Measurements from ENCODE around the gene PCGF5.

Gene PCGF5

DNA sequence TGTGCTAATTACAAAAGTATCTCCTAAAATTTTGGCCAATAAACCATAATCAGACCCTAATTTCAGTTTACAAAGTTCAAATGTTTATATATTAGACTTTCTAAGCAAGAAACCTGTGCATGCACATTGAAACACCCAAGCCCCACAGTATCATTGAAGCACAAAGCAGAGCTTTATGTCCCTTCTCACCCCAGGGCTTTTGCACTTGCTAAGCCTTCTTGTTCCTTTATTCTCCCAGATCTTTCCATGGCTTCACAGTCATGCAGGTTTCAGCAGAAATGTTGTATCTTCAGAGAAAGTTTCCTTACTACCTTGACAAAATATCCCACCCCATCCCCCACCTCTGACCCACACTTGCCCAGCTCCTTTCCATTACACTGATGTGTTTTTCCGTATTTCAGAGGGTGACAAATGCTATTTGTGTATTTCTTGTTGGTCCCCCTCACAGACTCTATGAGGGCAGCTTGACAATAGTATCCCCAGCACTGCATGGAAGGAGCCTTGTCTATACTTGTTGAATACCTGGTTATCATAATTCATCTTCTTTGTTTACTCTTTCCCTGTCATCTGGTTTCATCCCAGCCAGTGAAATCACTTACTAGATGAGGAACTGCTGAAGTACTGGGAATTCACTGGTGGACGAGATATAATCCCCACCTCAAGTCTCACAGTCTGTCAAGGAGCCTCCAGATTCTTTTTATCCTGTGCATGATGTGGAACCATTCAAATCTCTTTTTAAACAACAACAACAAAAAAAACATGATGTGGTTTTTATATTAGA is 24.0 kb upstream of the PCGF5 start:
- Histone ChIP-seq H3K9me3 (ENCODE audit: insufficient read depth, low read depth, low read length) (no peaks in the 10 kb centered on the region), H3K9ac (ENCODE audit: low read depth, low read length) (no peak overlapping the region), H3K4me1 (ENCODE audit: insufficient read depth, low read length) (no peaks in the 10 kb centered on the region), H3K27ac (ENCODE audit: low read depth, low read length) (no peak overlapping the region), H3K36me3 (ENCODE audit: insufficient read depth, low read length) (no peaks in the 10 kb centered on the region), H3K4me3 (ENCODE audit: low read length) (no peak overlapping the region), H3K27me3 (ENCODE audit: insufficient read depth, low read length) (no peaks in the 10 kb centered on the region)
- WGBS, result 90% methylated on average over 1 of the region's 2 CpGs

DNA sequence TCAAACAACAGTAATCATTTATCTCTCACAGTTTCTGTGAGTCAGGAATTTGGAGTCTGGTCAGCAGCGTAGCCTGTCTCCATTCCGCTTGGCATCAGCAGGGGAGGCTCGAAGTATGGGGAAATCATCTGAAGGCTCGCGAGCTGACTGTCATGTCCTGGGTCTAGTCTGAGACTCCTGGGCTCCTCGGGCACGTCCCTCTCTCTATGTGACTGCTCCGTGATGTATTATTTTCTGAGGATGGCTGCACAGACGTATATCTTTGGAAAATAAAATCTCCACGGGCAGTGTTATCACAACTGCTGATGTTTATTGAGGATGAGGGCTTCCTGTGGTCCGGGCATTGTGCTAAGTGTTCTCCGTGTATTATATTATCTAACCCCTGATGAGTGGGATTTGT is 23.3 kb upstream of the PCGF5 start:
- H3K27ac ChIP-seq (ENCODE audit: low read depth, low read length), result no peak overlapping the region
- H3K27me3 ChIP-seq (ENCODE audit: insufficient read depth, low read length), result no peaks in the 10 kb centered on the region
- no peaks in the 10 kb centered on the region for H3K4me1 ChIP-seq (ENCODE audit: insufficient read depth, low read length)
- 87% methylated on average over 12 of the region's 12 CpGs for WGBS
- no peak overlapping the region for H3K9ac ChIP-seq (ENCODE audit: low read depth, low read length)
- no peak overlapping the region for H3K4me3 ChIP-seq (ENCODE audit: low read length)
- no peaks in the 10 kb centered on the region for H3K9me3 ChIP-seq (ENCODE audit: insufficient read depth, low read depth, low read length)
- H3K36me3 ChIP-seq (ENCODE audit: insufficient read depth, low read length), result no peaks in the 10 kb centered on the region

GRCh38 chr10:91198781-91199180 is 21.7 kb upstream of the PCGF5 start:
- Histone ChIP-seq H3K27me3 (ENCODE audit: insufficient read depth, low read length) (no peaks in the 10 kb centered on the region), H3K4me3 (ENCODE audit: low read length) (no peak overlapping the region), H3K9me3 (ENCODE audit: insufficient read depth, low read depth, low read length) (no peaks in the 10 kb centered on the region), H3K36me3 (ENCODE audit: insufficient read depth, low read length) (no peaks in the 10 kb centered on the region), H3K4me1 (ENCODE audit: insufficient read depth, low read length) (no peaks in the 10 kb centered on the region), H3K27ac (ENCODE audit: low read depth, low read length) (no peak overlapping the region), H3K9ac (ENCODE audit: low read depth, low read length) (no peak overlapping the region)
- 100% methylated on average over 1 of the region's 1 CpG for WGBS

DNA sequence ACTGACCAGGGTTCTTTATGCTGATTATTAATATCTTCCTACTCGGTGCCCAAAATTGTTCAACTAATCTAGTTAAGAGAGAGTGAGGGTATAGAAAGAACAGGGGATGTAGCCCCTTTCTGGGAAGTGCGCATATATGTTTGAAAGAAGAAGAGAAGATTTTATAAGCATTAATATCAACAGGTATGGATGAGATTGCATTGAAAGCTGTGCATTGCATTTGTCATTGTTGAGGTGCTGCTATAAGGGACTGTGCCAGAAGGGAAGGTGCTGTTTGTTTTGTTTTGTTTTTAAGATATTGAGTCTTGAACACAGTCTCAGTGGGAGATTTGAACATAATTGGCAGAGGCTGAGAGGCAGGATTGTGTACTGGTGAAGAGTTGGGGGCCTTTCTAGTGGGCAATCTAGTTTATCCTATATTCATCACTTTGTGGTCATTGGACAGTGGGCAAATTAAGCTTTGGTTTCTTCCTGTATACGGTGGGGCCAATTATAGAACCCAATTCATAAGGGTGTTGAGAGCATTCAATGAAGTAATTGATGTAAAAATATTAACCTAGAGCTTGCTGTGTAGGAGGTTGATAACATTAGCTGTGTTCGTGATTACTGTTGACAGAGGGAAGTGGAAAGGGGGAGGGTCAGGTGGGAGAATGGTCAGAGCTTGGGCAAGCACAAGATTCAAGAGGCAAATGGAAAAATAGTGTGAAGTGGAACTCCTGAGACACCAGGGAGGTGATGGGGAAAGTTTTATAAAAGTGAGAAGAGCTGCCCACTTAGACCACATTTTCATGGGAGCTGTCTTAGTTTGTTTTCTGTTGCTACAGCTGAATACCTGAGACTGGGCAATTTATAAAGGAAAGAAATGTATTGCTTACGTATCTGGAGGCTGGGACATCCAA is 19.9 kb upstream of the PCGF5 start:
- WGBS, result 71% methylated on average over 5 of the region's 5 CpGs
- H3K27me3 ChIP-seq (ENCODE audit: insufficient read depth, low read length), result no peaks in the 10 kb centered on the region
- H3K9ac ChIP-seq (ENCODE audit: low read depth, low read length), result no peak overlapping the region
- H3K4me3 ChIP-seq (ENCODE audit: low read length), result no peak overlapping the region
- H3K36me3 ChIP-seq (ENCODE audit: insufficient read depth, low read length), result no peaks in the 10 kb centered on the region
- H3K9me3 ChIP-seq (ENCODE audit: insufficient read depth, low read depth, low read length), result no peaks in the 10 kb centered on the region
- peaks cover 12% of the 10 kb centered on the region for H3K4me1 ChIP-seq (ENCODE audit: insufficient read depth, low read length)
- no peak overlapping the region for H3K27ac ChIP-seq (ENCODE audit: low read depth, low read length)

DNA sequence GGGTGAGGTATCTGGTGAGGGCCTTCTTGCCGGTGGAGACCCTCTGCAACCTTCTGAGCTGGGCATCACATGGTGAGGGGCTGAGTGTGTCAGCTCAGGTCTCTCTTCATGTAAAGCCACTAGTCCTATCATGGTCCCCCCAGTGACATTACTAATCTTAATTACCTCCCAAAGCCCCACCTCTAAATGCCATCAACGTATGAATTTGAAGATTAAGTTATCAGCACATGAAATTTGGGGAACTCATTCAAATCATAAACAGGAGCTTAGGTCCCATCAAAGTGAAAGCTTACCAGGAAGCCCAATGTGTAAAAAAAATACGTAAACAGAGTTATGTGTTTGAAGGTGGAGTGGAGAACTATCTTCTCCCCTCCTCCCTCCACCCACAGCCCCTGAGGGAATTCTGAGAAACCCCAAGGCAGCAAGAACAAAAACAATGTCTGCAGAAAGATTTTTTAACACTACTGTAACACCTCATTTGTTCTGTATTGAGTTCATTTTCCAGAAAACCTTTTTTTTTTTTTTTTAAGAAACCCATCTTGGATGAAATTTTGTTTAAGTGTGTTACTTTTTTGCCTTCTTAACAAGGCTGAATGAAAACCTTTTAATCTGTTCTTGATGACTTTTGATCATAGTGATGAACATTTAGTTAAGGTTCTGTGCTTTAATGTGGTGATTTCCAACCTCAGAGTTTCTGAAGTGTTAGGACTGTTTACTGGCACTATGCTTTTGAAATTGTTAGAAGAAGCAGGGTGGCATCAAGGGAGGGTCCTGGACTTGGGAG is 19.1 kb upstream of the PCGF5 start:
- Histone ChIP-seq H3K36me3 (ENCODE audit: insufficient read depth, low read length) (no peaks in the 10 kb centered on the region), H3K9me3 (ENCODE audit: insufficient read depth, low read depth, low read length) (no peaks in the 10 kb centered on the region), H3K4me1 (ENCODE audit: insufficient read depth, low read length) (peaks cover 12% of the 10 kb centered on the region), H3K27me3 (ENCODE audit: insufficient read depth, low read length) (no peaks in the 10 kb centered on the region), H3K4me3 (ENCODE audit: low read length) (no peak overlapping the region), H3K9ac (ENCODE audit: low read depth, low read length) (no peak overlapping the region), H3K27ac (ENCODE audit: low read depth, low read length) (no peak overlapping the region)
- 93% methylated on average over 2 of the region's 3 CpGs for WGBS

GRCh38 chr10:91206427-91206826 is 14.0 kb upstream of the PCGF5 start:
- 0% methylated on average over 1 of the region's 1 CpG for WGBS
- H3K9ac ChIP-seq (ENCODE audit: low read depth, low read length), result no peak overlapping the region

GRCh38 chr10:91206837-91207474 is 13.5 kb upstream of the PCGF5 start:
- H3K9me3 ChIP-seq (ENCODE audit: insufficient read depth, low read depth, low read length), result no peaks in the 10 kb centered on the region
- no peaks in the 10 kb centered on the region for H3K27me3 ChIP-seq (ENCODE audit: insufficient read depth, low read length)
- no peak overlapping the region for H3K27ac ChIP-seq (ENCODE audit: low read depth, low read length)
- no peaks in the 10 kb centered on the region for H3K36me3 ChIP-seq (ENCODE audit: insufficient read depth, low read length)
- no peak overlapping the region for H3K4me3 ChIP-seq (ENCODE audit: low read length)
- H3K9ac ChIP-seq (ENCODE audit: low read depth, low read length), result no peak overlapping the region
- H3K4me1 ChIP-seq (ENCODE audit: insufficient read depth, low read length), result peaks cover 15% of the 10 kb centered on the region
- 84% methylated on average over 3 of the region's 3 CpGs for WGBS

More at GRCh38 chr10:91206427-91206826, 14.0 kb upstream of the PCGF5 start:
- Histone ChIP-seq H3K36me3 (ENCODE audit: insufficient read depth, low read length) (no peaks in the 10 kb centered on the region), H3K4me3 (ENCODE audit: low read length) (no peak overlapping the region), H3K27ac (ENCODE audit: low read depth, low read length) (no peak overlapping the region), H3K27me3 (ENCODE audit: insufficient read depth, low read length) (no peaks in the 10 kb centered on the region), H3K9me3 (ENCODE audit: insufficient read depth, low read depth, low read length) (no peaks in the 10 kb centered on the region), H3K4me1 (ENCODE audit: insufficient read depth, low read length) (peaks cover 15% of the 10 kb centered on the region)

- Histone ChIP-seq H3K9me3 (ENCODE audit: insufficient read depth, low read depth, low read length) (no peaks in the 10 kb centered on the region), H3K9ac (ENCODE audit: low read depth, low read length) (no peak overlapping the region), H3K4me1 (ENCODE audit: insufficient read depth, low read length) (peaks cover 15% of the 10 kb centered on the region)
These were observed 11.8 kb upstream of the PCGF5 start for GRCh38 chr10:91208642-91209041.

DNA sequence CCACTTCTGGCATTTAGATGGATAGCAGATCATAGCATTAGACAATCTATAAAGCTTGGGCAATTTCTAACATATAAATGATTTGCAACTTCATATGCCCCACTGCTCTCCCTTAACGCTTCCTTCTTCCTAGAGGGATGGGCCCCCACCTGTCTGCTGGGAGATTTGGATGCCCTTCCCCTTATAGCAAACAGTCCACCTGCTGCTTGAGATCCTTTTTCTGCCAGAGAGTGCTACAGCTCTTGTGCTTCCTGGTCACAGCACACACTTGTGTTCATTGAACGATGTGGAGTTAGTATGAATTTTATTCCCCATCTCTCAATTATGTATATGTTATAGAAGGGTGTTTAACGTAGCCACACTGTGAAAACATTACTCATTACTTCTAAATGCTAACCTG is 10.4 kb upstream of the PCGF5 start:
- H3K4me1 ChIP-seq (ENCODE audit: insufficient read depth, low read length), result peaks cover 4% of the 10 kb centered on the region; the same call in 1 of the 2 replicates
- WGBS, result 88% methylated on average over 1 of the region's 3 CpGs
- H3K27me3 ChIP-seq (ENCODE audit: insufficient read depth, low read length), result no peaks in the 10 kb centered on the region
- no peak overlapping the region for H3K9ac ChIP-seq (ENCODE audit: low read depth, low read length)
- no peak overlapping the region for H3K27ac ChIP-seq (ENCODE audit: low read depth, low read length)
- no peaks in the 10 kb centered on the region for H3K36me3 ChIP-seq (ENCODE audit: insufficient read depth, low read length)
- no peak overlapping the region for H3K4me3 ChIP-seq (ENCODE audit: low read length)
- no peaks in the 10 kb centered on the region for H3K9me3 ChIP-seq (ENCODE audit: insufficient read depth, low read depth, low read length)

More at GRCh38 chr10:91208642-91209041, 11.8 kb upstream of the PCGF5 start:
- Histone ChIP-seq H3K36me3 (ENCODE audit: insufficient read depth, low read length) (no peaks in the 10 kb centered on the region), H3K4me3 (ENCODE audit: low read length) (no peak overlapping the region), H3K27ac (ENCODE audit: low read depth, low read length) (no peak overlapping the region), H3K27me3 (ENCODE audit: insufficient read depth, low read length) (no peaks in the 10 kb centered on the region)

- Histone ChIP-seq H3K27me3 (ENCODE audit: insufficient read depth, low read length) (no peaks in the 10 kb centered on the region), H3K9me3 (ENCODE audit: insufficient read depth, low read depth, low read length) (no peaks in the 10 kb centered on the region), H3K4me3 (ENCODE audit: low read length) (no peak overlapping the region), H3K4me1 (ENCODE audit: insufficient read depth, low read length) (peaks cover 3% of the 10 kb centered on the region; the same call in 1 of the 2 replicates), H3K9ac (ENCODE audit: low read depth, low read length) (no peak overlapping the region), H3K27ac (ENCODE audit: low read depth, low read length) (no peak overlapping the region), H3K36me3 (ENCODE audit: insufficient read depth, low read length) (no peaks in the 10 kb centered on the region)
These were observed 10.0 kb upstream of the PCGF5 start for GRCh38 chr10:91210435-91210834.
